Measurements from ENCODE around the gene DYSF. TPM values are rescaled to one million over a fixed set of nuclear protein-coding genes. Genes with fewer than 3 reads are reported as not detected.

DYSF gene
- total RNA-seq, 4 donors from 2014 or later, result 3.7 to 18.7 (median 10.6) TPM

GRCh38 chr2:71686781-71687180 lies 233.4 kb downstream of the DYSF start:
- Histone ChIP-seq H3K4me1 (no peaks in the 10 kb centered on the region), H3K27ac (no peak overlapping the region), H3K27me3 (no peaks in the 10 kb centered on the region), H3K9me3 (no peaks in the 10 kb centered on the region), H3K36me3 (no peaks in the 10 kb centered on the region), H3K4me3 (no peak overlapping the region)
- intact Hi-C loops (cut with DNase I; ENCODE audit: low total_unique reads), result no loop called here
- 87% methylated on average over 6 of the region's 6 CpGs; no CpG with 5 or more reads in 1 of the 2 donors for WGBS, 2 donors (ENCODE audit: low coverage in 1 of 2)
- DNase-seq, result no peak
- TF ChIP-seq POLR2AphosphoS5 (IDR thresholded peaks at IDR 0.05), result no peak
- no peak for TF ChIP-seq POLR2A (IDR thresholded peaks at IDR 0.05)
- no peak for TF ChIP-seq CTCF (IDR thresholded peaks at IDR 0.05)
- TF ChIP-seq EP300 (IDR thresholded peaks at IDR 0.05; ENCODE audit: low read depth), result no peak
- in situ Hi-C loops (cut with MboI; ENCODE audit: low pct_ligation_motif_present in 1 of 4, low pct_unique_long_range_greater_than_20kb in 1 of 4, low sequenced_read_pairs in 3 of 4), result no loop called here

GRCh38 chr2:71687412-71687811 lies 234.1 kb downstream of the DYSF start:
- Histone ChIP-seq H3K36me3 (no peaks in the 10 kb centered on the region), H3K9me3 (no peaks in the 10 kb centered on the region), H3K4me1 (no peaks in the 10 kb centered on the region), H3K27me3 (no peaks in the 10 kb centered on the region), H3K27ac (no peak overlapping the region), H3K4me3 (no peak overlapping the region)
- intact Hi-C loops (cut with DNase I; ENCODE audit: low total_unique reads), result no loop called here
- in situ Hi-C loops (cut with MboI; ENCODE audit: low pct_ligation_motif_present in 1 of 4, low pct_unique_long_range_greater_than_20kb in 1 of 4, low sequenced_read_pairs in 3 of 4), result no loop called here
- no peak for DNase-seq
- no peak for TF ChIP-seq EP300 (IDR thresholded peaks at IDR 0.05; ENCODE audit: low read depth)
- no peak for TF ChIP-seq CTCF (IDR thresholded peaks at IDR 0.05)
- TF ChIP-seq POLR2A (IDR thresholded peaks at IDR 0.05), result no peak
- TF ChIP-seq POLR2AphosphoS5 (IDR thresholded peaks at IDR 0.05), result no peak
- WGBS, 2 donors (ENCODE audit: low coverage in 1 of 2), result 91 to 100% methylated on average over 2 to 10 of the region's 10 CpGs

GRCh38 chr2:71688530-71688929 lies 235.2 kb downstream of the DYSF start:
- no peaks in the 10 kb centered on the region for H3K36me3 ChIP-seq
- H3K4me3 ChIP-seq, result no peak overlapping the region
- no peaks in the 10 kb centered on the region for H3K27me3 ChIP-seq
- H3K4me1 ChIP-seq, result no peaks in the 10 kb centered on the region
- no peak for TF ChIP-seq EP300 (IDR thresholded peaks at IDR 0.05; ENCODE audit: low read depth)
- TF ChIP-seq POLR2A (IDR thresholded peaks at IDR 0.05), result no peak
- no peak for TF ChIP-seq POLR2AphosphoS5 (IDR thresholded peaks at IDR 0.05)
- TF ChIP-seq CTCF (IDR thresholded peaks at IDR 0.05), result no peak
- no peak for DNase-seq
- WGBS, 2 donors (ENCODE audit: low coverage in 1 of 2), result 92 to 96% methylated on average over 7 of the region's 7 CpGs
- no peaks in the 10 kb centered on the region for H3K9me3 ChIP-seq
- H3K27ac ChIP-seq, result no peak overlapping the region
- in situ Hi-C loops (cut with MboI; ENCODE audit: low pct_ligation_motif_present in 1 of 4, low pct_unique_long_range_greater_than_20kb in 1 of 4, low sequenced_read_pairs in 3 of 4) (no loop called here), intact Hi-C loops (cut with DNase I; ENCODE audit: low total_unique reads) (no loop called here)

GRCh38 chr2:71689393-71689792 lies 236.0 kb downstream of the DYSF start:
- Histone ChIP-seq H3K4me1 (no peaks in the 10 kb centered on the region), H3K27ac (no peak overlapping the region), H3K36me3 (no peaks in the 10 kb centered on the region), H3K27me3 (no peaks in the 10 kb centered on the region), H3K4me3 (no peak overlapping the region), H3K9me3 (no peaks in the 10 kb centered on the region)
- in situ Hi-C loops (cut with MboI; ENCODE audit: low pct_ligation_motif_present in 1 of 4, low pct_unique_long_range_greater_than_20kb in 1 of 4, low sequenced_read_pairs in 3 of 4) (no loop called here), intact Hi-C loops (cut with DNase I; ENCODE audit: low total_unique reads) (no loop called here)
- no peak for TF ChIP-seq EP300 (IDR thresholded peaks at IDR 0.05; ENCODE audit: low read depth)
- no peak for TF ChIP-seq POLR2AphosphoS5 (IDR thresholded peaks at IDR 0.05)
- no peak for TF ChIP-seq POLR2A (IDR thresholded peaks at IDR 0.05)
- no peak for TF ChIP-seq CTCF (IDR thresholded peaks at IDR 0.05)
- DNase-seq, result no peak
- WGBS, 2 donors (ENCODE audit: low coverage in 1 of 2), result 67% methylated on average over 2 of the region's 2 CpGs; no CpG with 5 or more reads in 1 of the 2 donors

All from transverse colon (tissue), 4 donors.